ENCODE results near the gene TENM4.
"Not testable (repeated sequence)": the region's sequence is repeated elsewhere in the genome, so short reads cannot be mapped to it uniquely, and the experiment has no call there.

TENM4 gene

GRCh38 chr11:78860720-78861422 lies 580.0 kb downstream of the TENM4 start:
- DNase-seq, result no peak

- no peak for DNase-seq
Measured at GRCh38 chr11:78857688-78858087, 583.1 kb downstream of the TENM4 start.

DNA sequence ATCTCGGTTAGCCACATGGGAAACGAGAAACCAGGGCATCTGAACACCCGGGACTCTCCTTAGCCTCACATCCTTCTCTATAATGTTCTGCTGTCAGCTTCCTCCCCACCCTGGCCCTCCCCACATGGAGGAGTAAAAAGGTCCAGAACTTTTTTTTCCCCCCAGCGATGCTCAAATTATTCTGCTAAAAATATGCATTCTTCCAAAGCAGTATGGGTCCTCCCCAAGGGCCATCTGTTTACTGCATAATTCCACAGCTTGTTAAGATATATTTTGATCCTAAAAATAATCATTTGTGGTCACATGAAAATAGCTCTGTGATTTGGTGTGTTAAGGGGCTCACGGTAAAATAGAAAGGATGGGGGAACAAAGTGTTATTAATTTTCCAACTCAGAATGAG lies 584.6 kb downstream of the TENM4 start:
- DNase-seq, result no peak

DNA sequence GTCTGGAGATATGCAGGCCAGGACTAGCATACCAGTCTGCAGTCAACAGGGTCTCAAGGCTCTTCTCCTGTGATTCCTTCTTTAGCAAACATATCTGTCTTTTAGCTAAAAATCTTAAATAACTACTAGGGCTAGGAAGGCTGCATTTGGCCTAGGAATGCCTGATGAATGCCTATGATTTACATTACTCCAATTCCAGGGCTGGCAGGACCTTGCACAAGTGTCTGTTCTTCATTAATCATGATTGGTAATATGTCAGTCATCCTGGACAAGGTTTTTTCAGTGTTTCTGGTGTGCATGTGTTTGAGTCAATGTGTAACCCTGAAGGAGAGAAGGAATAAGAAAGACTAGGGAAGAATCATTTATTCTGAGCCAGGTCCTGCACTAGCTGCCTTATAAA lies 585.7 kb downstream of the TENM4 start:
- DNase-seq, result no peak

GRCh38 chr11:78853521-78853920 lies 587.3 kb downstream of the TENM4 start:
- no peak for DNase-seq

DNA sequence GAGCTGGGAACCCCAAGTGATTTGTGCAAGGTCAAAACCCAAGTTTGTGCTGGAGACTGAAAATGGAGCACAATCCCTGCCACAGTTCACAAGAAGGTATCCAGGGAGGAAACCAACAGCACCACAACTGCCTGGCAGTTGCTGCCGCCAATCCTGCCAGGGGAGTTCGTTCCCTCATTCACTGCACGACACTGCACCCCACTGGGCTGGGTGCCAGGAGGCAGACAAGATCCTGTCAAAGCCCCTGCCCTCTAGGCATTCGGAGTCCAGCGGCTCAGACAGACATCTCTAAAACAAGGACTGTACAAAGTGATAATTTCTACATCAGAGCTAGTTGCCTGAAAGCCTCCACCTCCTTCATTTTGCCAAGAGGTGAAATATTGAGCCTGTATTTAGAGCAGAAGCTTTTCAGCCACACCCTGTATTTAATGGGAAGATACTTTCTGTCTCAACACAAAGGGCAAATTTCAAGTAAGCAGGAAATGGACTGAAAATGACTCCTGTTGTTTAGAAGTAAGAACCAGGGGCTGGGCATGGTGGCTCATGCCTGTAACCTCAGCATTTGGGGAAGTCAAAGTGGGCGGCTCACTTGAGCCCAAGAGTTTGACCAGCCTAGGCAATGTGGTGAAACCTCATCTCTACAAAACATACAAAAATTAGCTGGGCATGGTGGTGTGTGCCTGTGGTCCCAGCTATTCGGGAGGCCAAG lies 588.8 kb downstream of the TENM4 start:
- DNase-seq, result no peak

- DNase-seq, result no peak
Measured at GRCh38 chr11:78850078-78850477, 590.8 kb downstream of the TENM4 start.

- DNase-seq, result no peak
Measured at GRCh38 chr11:78846269-78846668, 594.6 kb downstream of the TENM4 start.

- DNase-seq, result no peak
Measured at GRCh38 chr11:78845496-78845895, 595.3 kb downstream of the TENM4 start.

- peak; percentile 12 for DNase-seq
Measured at GRCh38 chr11:78841456-78842060, 599.3 kb downstream of the TENM4 start.

DNA sequence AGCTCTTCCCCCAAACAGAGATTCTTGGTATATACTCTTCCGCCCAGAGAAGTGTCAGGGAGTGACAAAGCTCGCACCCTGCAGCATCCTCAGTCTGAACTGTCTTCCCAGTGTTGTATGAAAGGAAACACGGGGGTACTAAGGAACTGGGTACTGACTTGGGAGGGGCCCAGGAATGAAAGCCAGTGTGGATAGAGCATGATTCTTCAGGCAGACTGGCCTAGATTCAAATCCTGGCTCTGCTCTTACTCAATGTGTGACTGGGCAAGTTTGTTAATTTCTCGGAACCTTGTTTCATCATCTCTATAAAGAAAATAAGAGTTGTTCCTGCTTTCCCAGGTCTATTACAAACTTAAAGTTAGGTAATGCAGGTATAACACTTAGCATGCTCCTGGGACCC lies 600.2 kb downstream of the TENM4 start:
- no peak for DNase-seq

DNA sequence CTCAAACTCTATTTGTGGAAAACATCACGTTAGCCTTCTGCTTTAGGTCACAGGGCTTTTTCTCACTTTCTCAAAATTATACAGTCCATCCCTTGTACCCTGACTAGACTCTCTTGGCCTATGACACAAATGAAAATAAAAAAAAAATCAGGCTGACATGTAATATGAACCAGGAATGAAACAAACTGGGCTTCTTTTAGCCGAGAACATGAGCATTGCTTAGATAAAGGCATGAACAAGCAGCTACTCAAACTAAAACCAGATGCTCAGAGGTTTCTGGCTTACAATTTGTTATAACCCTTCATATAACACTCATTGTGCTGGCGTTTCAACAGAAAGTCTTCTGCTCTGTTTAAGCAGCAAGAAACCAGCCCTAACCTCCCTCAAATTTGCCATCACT lies 600.6 kb downstream of the TENM4 start:
- no peak for DNase-seq

DNA sequence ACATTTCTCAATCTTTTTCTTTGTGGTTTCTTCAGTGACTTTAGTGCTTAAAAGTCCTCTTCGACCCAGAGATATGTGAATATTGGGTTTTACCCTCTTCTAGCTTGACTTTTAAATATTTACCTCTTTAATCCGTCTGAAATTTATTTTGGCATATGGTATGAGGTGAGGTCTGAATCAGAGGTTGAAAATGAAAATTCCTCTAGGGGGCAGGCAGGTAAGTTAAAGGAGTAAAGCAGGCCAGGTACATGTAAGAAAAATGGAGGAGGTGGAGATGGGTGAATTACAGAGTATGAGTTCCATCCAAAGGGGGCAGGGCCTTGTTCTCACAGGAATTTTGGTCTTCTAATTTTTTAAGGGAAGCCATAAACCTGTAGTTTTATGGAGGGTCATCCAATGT lies 602.4 kb downstream of the TENM4 start:
- DNase-seq, result peak; percentile 59

- no peak for DNase-seq
Measured at GRCh38 chr11:78835646-78836045, 605.2 kb downstream of the TENM4 start.

- DNase-seq, result no peak
Measured at GRCh38 chr11:78834886-78835285, 605.9 kb downstream of the TENM4 start.

DNA sequence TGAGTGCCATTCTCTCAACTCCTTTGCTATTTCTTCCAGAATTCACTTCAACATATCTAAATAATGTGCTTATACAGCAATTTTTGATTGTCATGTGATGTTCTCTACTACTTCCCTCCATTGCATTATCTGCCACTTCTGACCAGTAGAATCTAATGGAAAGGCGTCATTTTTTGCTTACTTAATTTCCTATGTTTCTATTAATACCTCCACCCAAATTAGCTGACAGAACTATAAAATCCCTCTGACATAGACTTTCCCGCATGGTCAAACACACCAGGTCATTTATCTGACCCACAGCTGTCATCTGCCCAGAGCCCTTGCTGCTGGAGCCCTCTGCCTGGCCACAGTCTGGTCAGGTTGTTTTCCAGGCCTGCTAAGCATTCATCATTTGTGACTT lies 607.6 kb downstream of the TENM4 start:
- no peak for DNase-seq

- no peak for DNase-seq
Measured at GRCh38 chr11:78832226-78832947, 608.4 kb downstream of the TENM4 start.

DNA sequence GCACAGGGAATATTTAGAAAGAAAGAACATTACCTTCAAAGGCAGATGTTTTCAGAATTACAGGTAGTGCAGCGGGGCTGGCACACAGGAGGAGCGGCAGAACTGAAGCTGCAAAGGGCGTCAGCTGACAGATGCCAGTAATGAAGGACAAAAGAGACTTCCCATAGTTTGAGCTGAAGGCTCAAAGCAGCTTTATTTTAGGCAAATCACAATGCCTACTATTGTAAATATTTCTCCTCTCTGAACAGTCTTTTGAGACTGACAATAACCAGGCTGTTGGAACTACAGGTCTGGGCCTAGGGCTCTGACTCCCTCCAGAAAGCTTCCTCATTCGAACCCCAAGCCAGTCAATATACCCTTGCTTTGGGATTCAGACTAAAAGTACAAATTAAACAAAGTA lies 609.3 kb downstream of the TENM4 start:
- DNase-seq, result no peak

DNA sequence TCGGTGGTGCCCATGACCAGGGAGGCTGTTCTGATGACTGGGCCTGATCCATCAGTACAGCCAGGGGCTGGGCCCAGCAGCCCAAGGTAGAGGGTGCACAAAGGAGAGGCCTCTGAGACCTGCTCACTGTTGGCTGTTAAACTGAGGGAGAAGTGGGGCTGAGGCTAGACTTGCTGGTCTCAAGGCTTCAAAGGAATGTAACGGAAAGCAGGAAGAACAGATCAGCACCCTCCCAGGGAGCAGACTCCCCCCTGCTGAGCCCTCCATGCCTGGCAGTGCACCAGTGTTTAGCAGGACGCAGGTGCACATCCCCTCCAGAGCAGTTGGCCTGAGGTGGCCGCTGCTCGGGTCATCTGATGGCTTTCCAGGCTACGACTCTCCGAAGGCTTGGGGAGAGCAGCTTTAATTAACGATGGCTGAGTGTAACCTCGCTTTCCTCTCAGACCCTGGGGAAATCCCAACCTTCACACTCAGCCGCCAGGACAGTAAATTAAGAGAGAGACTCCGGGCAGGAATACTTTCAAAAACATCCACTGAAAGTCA lies 610.5 kb downstream of the TENM4 start:
- DNase-seq, result no peak

- no peak for DNase-seq
Measured at GRCh38 chr11:78829146-78829545, 611.7 kb downstream of the TENM4 start.

GRCh38 chr11:78828676-78829075 lies 612.2 kb downstream of the TENM4 start:
- no peak for DNase-seq

- DNase-seq, result not testable (repeated sequence)
Measured at GRCh38 chr11:78827291-78827690, 613.5 kb downstream of the TENM4 start.

- DNase-seq, result no peak
Measured at GRCh38 chr11:78825591-78826020, 615.2 kb downstream of the TENM4 start.
